Subcutaneous abdominal adipose tissue (tissue), 5 donors: Measurements from ENCODE around the gene DCTD.

Source experiments
- H3K27ac ChIP-seq: one replicate; pipeline ENCODE4 v1.7.0; 2013; ENCODE audit warnings: low read depth, mild to moderate bottlenecking, inconsistent platforms, low read length, moderate library complexity
- H3K27me3 ChIP-seq, 5 donors: one replicate each; pipeline ENCODE4 v1.7.0; 2013; ENCODE audit warnings: low read length in 5 of 5, inconsistent platforms in 1 of 5; ENCODE audit not compliant: control insufficient read depth in 5 of 5, insufficient read depth in 4 of 5
- H3K36me3 ChIP-seq, 5 donors: one replicate each; pipeline ENCODE4 v1.7.0; 2013; ENCODE audit warnings: low read length in 5 of 5; ENCODE audit not compliant: control insufficient read depth in 5 of 5, insufficient read depth in 5 of 5
- H3K4me1 ChIP-seq, 5 donors: one replicate each; pipeline ENCODE4 v1.7.0; 2013; ENCODE audit warnings: low read length in 5 of 5, mild to moderate bottlenecking in 3 of 5, moderate library complexity in 1 of 5; ENCODE audit not compliant: control insufficient read depth in 5 of 5, insufficient read depth in 5 of 5
- H3K4me3 ChIP-seq, 5 donors: one replicate each; pipeline ENCODE4 v1.7.0; 2013; ENCODE audit warnings: low read length in 5 of 5, low read depth in 1 of 5
- H3K9ac ChIP-seq, 5 donors: one replicate each; pipeline ENCODE4 v1.7.0; 2013; ENCODE audit warnings: low read length in 5 of 5, mild to moderate bottlenecking in 4 of 5, moderate library complexity in 3 of 5
- H3K9me3 ChIP-seq, 5 donors: one replicate each; pipeline ENCODE4 v1.7.0; 2013; ENCODE audit warnings: low read length in 5 of 5; ENCODE audit not compliant: control insufficient read depth in 5 of 5
- donor health status: healthy.
- donor health status: healthy.
- donor health status: healthy.
- donor health status: healthy.
- donor health status: healthy.

The DCTD gene

GRCh38 chr4:182917182-182918043, at the start of gene DCTD:
Gene DCTD, minus strand, starts transcription at chr4:182917386. Its CDS starts 1,818 bp downstream, at chr4:182915568.
- H3K4me3 ChIP-seq = peak within 1 kb of the TSS; percentile 77 to 92 (median 84)
- peak within 1 kb of the TSS; percentile 87 for H3K27ac ChIP-seq
- peak within 1 kb of the TSS; percentile 70 to 91 (median 89) for H3K9ac ChIP-seq
- H3K27me3 ChIP-seq = no peaks in the 10 kb centered on the region
- peaks cover 0 to 21% (median 17%) of the 10 kb centered on the region in 5 donors for H3K4me1 ChIP-seq
- H3K9me3 ChIP-seq = no peaks in the 10 kb centered on the region
- peaks cover 6 to 27% (median 24%) of the 10 kb centered on the region in 5 donors for H3K36me3 ChIP-seq

GRCh38 chr4:182960746-182961145, 43.6 kb upstream of the DCTD start:
- H3K9me3 ChIP-seq = peaks cover 0 to 6% (median 2%) of the 10 kb centered on the region in 5 donors

GRCh38 chr4:182960228-182960627, 43.0 kb upstream of the DCTD start:
- no peaks in the 10 kb centered on the region for H3K27me3 ChIP-seq
- no peaks in the 10 kb centered on the region for H3K36me3 ChIP-seq
- peaks cover 0 to 6% (median 2%) of the 10 kb centered on the region in 5 donors for H3K9me3 ChIP-seq
- peaks cover 0 to 5% (median 0%) of the 10 kb centered on the region in 5 donors for H3K4me1 ChIP-seq
- no peak overlapping the region for H3K27ac ChIP-seq
- H3K9ac ChIP-seq = no peak overlapping the region
- no peak overlapping the region for H3K4me3 ChIP-seq

More at GRCh38 chr4:182960746-182961145, 43.6 kb upstream of the DCTD start:
- H3K27me3 ChIP-seq = no peaks in the 10 kb centered on the region
- no peak overlapping the region for H3K4me3 ChIP-seq
- peaks cover 0 to 5% (median 0%) of the 10 kb centered on the region in 5 donors for H3K4me1 ChIP-seq
- H3K36me3 ChIP-seq = no peaks in the 10 kb centered on the region
- H3K27ac ChIP-seq = no peak overlapping the region
- no peak overlapping the region for H3K9ac ChIP-seq

GRCh38 chr4:182955411-182955810, 38.2 kb upstream of the DCTD start:
- H3K4me1 ChIP-seq = peaks cover 0 to 5% (median 0%) of the 10 kb centered on the region in 5 donors
- H3K36me3 ChIP-seq = no peaks in the 10 kb centered on the region
- H3K4me3 ChIP-seq = no peak overlapping the region
- no peak overlapping the region for H3K27ac ChIP-seq
- H3K9me3 ChIP-seq = peaks cover 0 to 11% (median 3%) of the 10 kb centered on the region in 5 donors
- H3K27me3 ChIP-seq = no peaks in the 10 kb centered on the region
- no peak overlapping the region for H3K9ac ChIP-seq

GRCh38 chr4:182944484-182945213, 27.5 kb upstream of the DCTD start:
- no peaks in the 10 kb centered on the region for H3K36me3 ChIP-seq
- no peak overlapping the region for H3K9ac ChIP-seq
- no peaks in the 10 kb centered on the region for H3K4me1 ChIP-seq
- no peaks in the 10 kb centered on the region for H3K9me3 ChIP-seq
- H3K4me3 ChIP-seq = no peak overlapping the region
- no peak overlapping the region for H3K27ac ChIP-seq
- no peaks in the 10 kb centered on the region for H3K27me3 ChIP-seq

- H3K9ac ChIP-seq = peak overlapping the region in 1 of 5 donors; percentile 23
- H3K4me3 ChIP-seq = no peak overlapping the region
- H3K27me3 ChIP-seq = no peaks in the 10 kb centered on the region
- H3K27ac ChIP-seq = no peak overlapping the region
- H3K4me1 ChIP-seq = peaks cover 0 to 3% (median 0%) of the 10 kb centered on the region in 5 donors
- no peaks in the 10 kb centered on the region for H3K9me3 ChIP-seq
- H3K36me3 ChIP-seq = no peaks in the 10 kb centered on the region
These were observed 22.5 kb upstream of the DCTD start for GRCh38 chr4:182939680-182940079.

- Histone ChIP-seq H3K27me3 (no peaks in the 10 kb centered on the region), H3K4me3 (no peak overlapping the region), H3K9me3 (no peaks in the 10 kb centered on the region), H3K9ac (peak overlapping the region in 3 of 5 donors; percentile 35 to 66 (median 37)), H3K36me3 (no peaks in the 10 kb centered on the region), H3K27ac (no peak overlapping the region), H3K4me1 (peaks cover 0 to 3% (median 0%) of the 10 kb centered on the region in 5 donors)
These were observed 21.0 kb upstream of the DCTD start for GRCh38 chr4:182938205-182938645.

- Histone ChIP-seq H3K4me3 (no peak overlapping the region), H3K9ac (no peak overlapping the region), H3K4me1 (peaks cover 0 to 3% (median 0%) of the 10 kb centered on the region in 5 donors), H3K9me3 (no peaks in the 10 kb centered on the region), H3K27me3 (no peaks in the 10 kb centered on the region), H3K36me3 (no peaks in the 10 kb centered on the region), H3K27ac (no peak overlapping the region)
These were observed 20.4 kb upstream of the DCTD start for GRCh38 chr4:182937268-182938204.

- H3K4me1 ChIP-seq = no peaks in the 10 kb centered on the region
- no peak overlapping the region for H3K9ac ChIP-seq
- no peaks in the 10 kb centered on the region for H3K36me3 ChIP-seq
- H3K27me3 ChIP-seq = no peaks in the 10 kb centered on the region
- no peak overlapping the region for H3K27ac ChIP-seq
- H3K4me3 ChIP-seq = no peak overlapping the region
- no peaks in the 10 kb centered on the region for H3K9me3 ChIP-seq
These were observed 15.5 kb upstream of the DCTD start for GRCh38 chr4:182932651-182933050.
